Activated naive CD8-positive, alpha-beta T cell treated with anti-CD3 and anti-CD28 coated beads for 36 hours (primary cell): ENCODE measurements around the gene LRRC8E. TPM values are rescaled to one million over a fixed set of nuclear protein-coding genes. Genes with fewer than 3 reads are reported as not detected.
A peak's percentile ranks its signal among the peaks of the same experiment; 100 is the strongest.
"Not testable (repeated sequence)": the region's sequence is repeated elsewhere in the genome, so short reads cannot be mapped to it uniquely, and the experiment has no call there.

ENCODE experiments used
- DNase-seq: peaks from one replicate; pipeline ENCODE4 v3.0.0; 2021
- H3K27ac Mint-ChIP-seq: one replicate; pipeline ENCODE4 v1.8.0; 2022; ENCODE audit warnings: mild to moderate bottlenecking, moderate library complexity, mixed read lengths
- H3K27me3 Mint-ChIP-seq: one replicate; pipeline ENCODE4 v1.8.0; 2022; ENCODE audit warnings: mild to moderate bottlenecking, mixed read lengths
- H3K36me3 Mint-ChIP-seq: one replicate; pipeline ENCODE4 v1.8.0; 2021; ENCODE audit warnings: mild to moderate bottlenecking, mixed read lengths
- H3K4me1 Mint-ChIP-seq: one replicate; pipeline ENCODE4 v1.8.0; 2021; ENCODE audit warnings: mixed read lengths
- H3K4me3 Mint-ChIP-seq: one replicate; pipeline ENCODE4 v1.8.0; 2022; ENCODE audit warnings: mild to moderate bottlenecking, moderate library complexity, mixed read lengths
- H3K9me3 Mint-ChIP-seq: one replicate; pipeline ENCODE4 v1.8.0; 2022; ENCODE audit warnings: mixed read lengths
- total RNA-seq, 2 experiments: library from RNA; stranded (reverse); gene quantifications; one replicate each; pipeline ENCODE4 v1.2.3, GENCODE V29; 2021

LRRC8E gene
- total RNA-seq, 2 experiments from 2014 or later = not detected

- H3K36me3 Mint-ChIP-seq = no peaks in the 10 kb centered on the region
- DNase-seq = no peak
- peaks cover 16% of the 10 kb centered on the region for H3K27me3 Mint-ChIP-seq
- no peaks in the 10 kb centered on the region for H3K9me3 Mint-ChIP-seq
- no peaks in the 10 kb centered on the region for H3K4me1 Mint-ChIP-seq
- H3K4me3 Mint-ChIP-seq = no peak overlapping the region
- no peak overlapping the region for H3K27ac Mint-ChIP-seq
Measured at GRCh38 chr19:7883796-7884570, 4.3 kb upstream of the LRRC8E start.

- H3K9me3 Mint-ChIP-seq = no peaks in the 10 kb centered on the region
- no peaks in the 10 kb centered on the region for H3K4me1 Mint-ChIP-seq
- H3K27ac Mint-ChIP-seq = no peak overlapping the region
- H3K27me3 Mint-ChIP-seq = peaks cover 30% of the 10 kb centered on the region
- H3K36me3 Mint-ChIP-seq = no peaks in the 10 kb centered on the region
- H3K4me3 Mint-ChIP-seq = no peak overlapping the region
- DNase-seq = no peak
Measured at GRCh38 chr19:7885818-7886217, 2.5 kb upstream of the LRRC8E start.

- no peak for DNase-seq
- Mint-ChIP-seq H3K4me3 (no peak overlapping the region), H3K4me1 (no peaks in the 10 kb centered on the region), H3K27ac (no peak overlapping the region), H3K9me3 (no peaks in the 10 kb centered on the region), H3K36me3 (no peaks in the 10 kb centered on the region), H3K27me3 (peaks cover 45% of the 10 kb centered on the region)
Measured at GRCh38 chr19:7887408-7888144, 734 bp upstream of the LRRC8E start.

- Mint-ChIP-seq H3K4me3 (no peak overlapping the region), H3K4me1 (peaks cover under 1% of the 10 kb centered on the region), H3K27me3 (peaks cover 56% of the 10 kb centered on the region), H3K36me3 (no peaks in the 10 kb centered on the region), H3K9me3 (no peaks in the 10 kb centered on the region), H3K27ac (no peak overlapping the region)
- DNase-seq = no peak
Measured at GRCh38 chr19:7888826-7889217, 512 bp downstream of the LRRC8E start.

GRCh38 chr19:7893362-7894101, 5.2 kb downstream of the LRRC8E start:
- H3K4me1 Mint-ChIP-seq, H3K9me3 Mint-ChIP-seq, DNase-seq, H3K4me3 Mint-ChIP-seq, H3K36me3 Mint-ChIP-seq, H3K27ac Mint-ChIP-seq: not testable (repeated sequence)
- peaks cover 53% of the 10 kb centered on the region for H3K27me3 Mint-ChIP-seq

- H3K4me3 Mint-ChIP-seq = no peak overlapping the region
- no peaks in the 10 kb centered on the region for H3K36me3 Mint-ChIP-seq
- H3K27ac Mint-ChIP-seq = no peak overlapping the region
- peaks cover 2% of the 10 kb centered on the region for H3K4me1 Mint-ChIP-seq
- peaks cover 43% of the 10 kb centered on the region for H3K27me3 Mint-ChIP-seq
- H3K9me3 Mint-ChIP-seq = no peaks in the 10 kb centered on the region
- DNase-seq = no peak
Measured at GRCh38 chr19:7894612-7895309, 6.5 kb downstream of the LRRC8E start.

- no peak overlapping the region for H3K27ac Mint-ChIP-seq
Measured at GRCh38 chr19:7895565-7895964, 7.3 kb downstream of the LRRC8E start.

GRCh38 chr19:7897292-7897691, 9.0 kb downstream of the LRRC8E start:
- Mint-ChIP-seq H3K36me3 (no peaks in the 10 kb centered on the region), H3K27me3 (peaks cover 24% of the 10 kb centered on the region), H3K9me3 (no peaks in the 10 kb centered on the region), H3K4me1 (peaks cover 2% of the 10 kb centered on the region), H3K27ac (no peak overlapping the region), H3K4me3 (no peak overlapping the region)
- DNase-seq = no peak

More at GRCh38 chr19:7895565-7895964, 7.3 kb downstream of the LRRC8E start:
- peaks cover 37% of the 10 kb centered on the region for H3K27me3 Mint-ChIP-seq
- no peak for DNase-seq
- peaks cover 2% of the 10 kb centered on the region for H3K4me1 Mint-ChIP-seq
- H3K9me3 Mint-ChIP-seq = no peaks in the 10 kb centered on the region
- H3K36me3 Mint-ChIP-seq = no peaks in the 10 kb centered on the region
- no peak overlapping the region for H3K4me3 Mint-ChIP-seq

GRCh38 chr19:7898967-7899366, 10.7 kb downstream of the LRRC8E start:
- H3K9me3 Mint-ChIP-seq = no peaks in the 10 kb centered on the region
- no peak overlapping the region for H3K4me3 Mint-ChIP-seq
- peaks cover 2% of the 10 kb centered on the region for H3K36me3 Mint-ChIP-seq
- DNase-seq = no peak
- H3K27ac Mint-ChIP-seq = no peak overlapping the region
- peaks cover 15% of the 10 kb centered on the region for H3K27me3 Mint-ChIP-seq
- H3K4me1 Mint-ChIP-seq = peaks cover 7% of the 10 kb centered on the region

- Mint-ChIP-seq H3K27ac (no peak overlapping the region), H3K4me3 (no peak overlapping the region), H3K9me3 (no peaks in the 10 kb centered on the region), H3K27me3 (peaks cover 6% of the 10 kb centered on the region), H3K4me1 (peaks cover 12% of the 10 kb centered on the region), H3K36me3 (peaks cover 7% of the 10 kb centered on the region)
- DNase-seq = no peak
Measured at GRCh38 chr19:7899751-7900378, 11.6 kb downstream of the LRRC8E start.

- H3K4me1 Mint-ChIP-seq = peaks cover 16% of the 10 kb centered on the region
- H3K27ac Mint-ChIP-seq = no peak overlapping the region
- no peaks in the 10 kb centered on the region for H3K9me3 Mint-ChIP-seq
- H3K4me3 Mint-ChIP-seq = no peak overlapping the region
- H3K36me3 Mint-ChIP-seq = peaks cover 10% of the 10 kb centered on the region
- peaks cover 6% of the 10 kb centered on the region for H3K27me3 Mint-ChIP-seq
- no peak for DNase-seq
Measured at GRCh38 chr19:7900401-7900870, 12.1 kb downstream of the LRRC8E start.

GRCh38 chr19:7900931-7901330, 12.6 kb downstream of the LRRC8E start:
- Mint-ChIP-seq H3K9me3 (no peaks in the 10 kb centered on the region), H3K27ac (no peak overlapping the region), H3K4me3 (no peak overlapping the region), H3K4me1 (peaks cover 21% of the 10 kb centered on the region), H3K27me3 (peaks cover 6% of the 10 kb centered on the region), H3K36me3 (peaks cover 15% of the 10 kb centered on the region)
- DNase-seq = no peak

GRCh38 chr19:7901337-7901736, 13.0 kb downstream of the LRRC8E start:
- Mint-ChIP-seq H3K9me3 (no peaks in the 10 kb centered on the region), H3K36me3 (peaks cover 19% of the 10 kb centered on the region), H3K4me1 (peaks cover 24% of the 10 kb centered on the region), H3K4me3 (no peak overlapping the region), H3K27me3 (peaks cover 6% of the 10 kb centered on the region), H3K27ac (no peak overlapping the region)
- DNase-seq = no peak

- Mint-ChIP-seq H3K36me3 (peaks cover 20% of the 10 kb centered on the region), H3K9me3 (no peaks in the 10 kb centered on the region), H3K4me1 (peaks cover 28% of the 10 kb centered on the region), H3K27ac (peak overlapping the region; percentile 92), H3K27me3 (peaks cover 6% of the 10 kb centered on the region), H3K4me3 (peak overlapping the region; percentile 90)
- no peak for DNase-seq
Measured at GRCh38 chr19:7902796-7903243, 14.5 kb downstream of the LRRC8E start.
